Measurements from ENCODE around the gene BBIP1. TPM values are rescaled to one million over a fixed set of nuclear protein-coding genes. Genes with fewer than 3 reads are reported as not detected.

The BBIP1 gene
- total and polyA plus RNA-seq, 2 donors from 2014 or later, result 34.8 to 36.1 TPM

- Histone ChIP-seq H3K4me1 (ENCODE audit: control insufficient read depth in 2 of 3, insufficient read depth in 2 of 3, low read depth in 1 of 3, low read length in 3 of 3) (peaks cover 3 to 6% (median 4%) of the 10 kb centered on the region in 3 donors), H3K4me3 (ENCODE audit: low read length in 3 of 3) (no peak overlapping the region), H3K27me3 (ENCODE audit: control insufficient read depth, insufficient read depth, low read length) (no peaks in the 10 kb centered on the region), H3K27ac (ENCODE audit: low read depth in 2 of 2, low read length in 2 of 2) (no peak overlapping the region), H3K9me3 (ENCODE audit: control insufficient read depth in 2 of 3, insufficient read depth in 1 of 3, low read length in 3 of 3) (no peaks in the 10 kb centered on the region), H3K36me3 (ENCODE audit: control insufficient read depth in 2 of 3, insufficient read depth in 3 of 3, low read length in 3 of 3) (no peaks in the 10 kb centered on the region), H3K9ac (ENCODE audit: low read length in 3 of 3) (no peak overlapping the region)
- TF ChIP-seq CTCF (IDR thresholded peaks at IDR 0.05; ENCODE audit: borderline replicate concordance, extremely low read depth, insufficient read depth), result no peak
- intact Hi-C loops (cut with DNase I), result no loop called here
- DNase-seq (no peak), FAIRE-seq (no peak)
Observed at GRCh38 chr10:110923856-110924493, 5.0 kb upstream of the BBIP1 start.

- intact Hi-C loops (cut with DNase I), result no loop called here
- Histone ChIP-seq H3K9ac (ENCODE audit: low read length in 3 of 3) (peak overlapping the region; percentile 19 to 87 (median 81)), H3K4me3 (ENCODE audit: low read length in 3 of 3) (peak overlapping the region; percentile 89 to 93 (median 91)), H3K27me3 (ENCODE audit: control insufficient read depth, insufficient read depth, low read length) (no peaks in the 10 kb centered on the region), H3K9me3 (ENCODE audit: control insufficient read depth in 2 of 3, insufficient read depth in 1 of 3, low read length in 3 of 3) (no peaks in the 10 kb centered on the region), H3K36me3 (ENCODE audit: control insufficient read depth in 2 of 3, insufficient read depth in 3 of 3, low read length in 3 of 3) (no peaks in the 10 kb centered on the region), H3K4me1 (ENCODE audit: control insufficient read depth in 2 of 3, insufficient read depth in 2 of 3, low read depth in 1 of 3, low read length in 3 of 3) (peaks cover 5 to 12% (median 6%) of the 10 kb centered on the region in 3 donors), H3K27ac (ENCODE audit: low read depth in 2 of 2, low read length in 2 of 2) (peak overlapping the region; percentile 82 to 89)
- peak; percentile 65 to 87 (median 80) for DNase-seq
- no peak for TF ChIP-seq CTCF (IDR thresholded peaks at IDR 0.05; ENCODE audit: borderline replicate concordance, extremely low read depth, insufficient read depth)
- no peak for FAIRE-seq
Observed at GRCh38 chr10:110919971-110920881, 1.2 kb upstream of the BBIP1 start.

GRCh38 chr10:110919349-110919931, 460 bp upstream of the BBIP1 start, which contains the start of gene SHOC2:
Gene SHOC2, plus strand, starts transcription at chr10:110919604. Its CDS starts 44,755 bp downstream, at chr10:110964359.
- Histone ChIP-seq H3K4me3 (ENCODE audit: low read length in 3 of 3) (peak within 1 kb of the TSS; percentile 99 to 100 (median 100)), H3K36me3 (ENCODE audit: control insufficient read depth in 2 of 3, insufficient read depth in 3 of 3, low read length in 3 of 3) (no peaks in the 10 kb centered on the region), H3K4me1 (ENCODE audit: control insufficient read depth in 2 of 3, insufficient read depth in 2 of 3, low read depth in 1 of 3, low read length in 3 of 3) (peaks cover 5 to 12% (median 6%) of the 10 kb centered on the region in 3 donors), H3K27me3 (ENCODE audit: control insufficient read depth, insufficient read depth, low read length) (no peaks in the 10 kb centered on the region), H3K27ac (ENCODE audit: low read depth in 2 of 2, low read length in 2 of 2) (peak within 1 kb of the TSS; percentile 100), H3K9me3 (ENCODE audit: control insufficient read depth in 2 of 3, insufficient read depth in 1 of 3, low read length in 3 of 3) (no peaks in the 10 kb centered on the region), H3K9ac (ENCODE audit: low read length in 3 of 3) (peak within 1 kb of the TSS; percentile 95 to 99 (median 96))
- intact Hi-C loops (cut with DNase I), result no loop called here
- peak in 4 of 5 donors; percentile 84 to 100 (median 100) for DNase-seq
- no peak for FAIRE-seq
- no peak for TF ChIP-seq CTCF (IDR thresholded peaks at IDR 0.05; ENCODE audit: borderline replicate concordance, extremely low read depth, insufficient read depth)

All from kidney (tissue), 14 donors.